Neural cell (in vitro differentiated cells): ENCODE data around the gene SAPCD1. TPM values are rescaled to one million over a fixed set of nuclear protein-coding genes. Genes with fewer than 3 reads are reported as not detected.
"Not testable (repeated sequence)": the region's sequence is repeated elsewhere in the genome, so short reads cannot be mapped to it uniquely, and the experiment has no call there.

Experiments used
- H2AFZ ChIP-seq: fragments of 200-600, 300-800 bp; sonication (generic), shearing (Covaris generic); 2 replicates; pipeline ENCODE4 v1.6.0; 2014; ENCODE audit warnings: low read depth, mild to moderate bottlenecking, antibody characterized with exemption, low read length, moderate library complexity
- H3F3A ChIP-seq: fragments of 200-600 bp; shearing (Covaris generic); 2 replicates; pipeline ENCODE4 v1.6.1; 2016; ENCODE audit warnings: mild to moderate bottlenecking, moderate library complexity, mixed read lengths, antibody characterized with exemption, low read length; ENCODE audit not compliant: insufficient read depth, poor library complexity, severe bottlenecking
- H3K27ac ChIP-seq: fragments of 200-600, 300-800 bp; sonication (generic), shearing (Covaris generic); 2 replicates; pipeline ENCODE4 v1.5.1; 2014; ENCODE audit warnings: mild to moderate bottlenecking, low read length, moderate library complexity
- H3K27me3 ChIP-seq: fragments of 300-800, 200-600 bp; sonication (generic), shearing (Covaris generic); 2 replicates; pipeline ENCODE4 v1.6.0; 2014; ENCODE audit warnings: mild to moderate bottlenecking, low read depth, low read length, moderate library complexity; ENCODE audit not compliant: insufficient read depth
- H3K36me3 ChIP-seq: fragments of 300-800, 200-600 bp; sonication (generic), shearing (Covaris generic); 2 replicates; pipeline ENCODE4 v1.5.1; 2014; ENCODE audit warnings: mild to moderate bottlenecking, antibody characterized with exemption, low read length, moderate library complexity; ENCODE audit not compliant: insufficient read depth
- H3K4me2 ChIP-seq: fragments of 300-800, 200-600 bp; sonication (generic), shearing (Covaris generic); 2 replicates; pipeline ENCODE4 v1.6.0; 2014; ENCODE audit warnings: mild to moderate bottlenecking, low read length
- H3K4me3 ChIP-seq: fragments of 300-800, 200-600 bp; sonication (generic), shearing (Covaris generic); 2 replicates; pipeline ENCODE4 v1.5.1; 2014; ENCODE audit warnings: mild to moderate bottlenecking, low read length, moderate library complexity
- H3K79me2 ChIP-seq: fragments of 200-600 bp; shearing (Covaris generic); replicated peaks from 2 replicates; pipeline ENCODE4 v1.6.0; 2014; ENCODE audit warnings: mild to moderate bottlenecking, low read length, moderate library complexity; ENCODE audit not compliant: insufficient read depth
- H3K9ac ChIP-seq: fragments of 300-800, 200-600 bp; sonication (generic), shearing (Covaris generic); 2 replicates; pipeline ENCODE4 v1.6.1; 2016; ENCODE audit warnings: mild to moderate bottlenecking, low read length, mixed read lengths
- H3K9me2 ChIP-seq: fragments of 200-600 bp; shearing (Covaris generic); 2 replicates; pipeline ENCODE4 v1.6.1; 2016; ENCODE audit warnings: mild to moderate bottlenecking, low read length, mixed read lengths; ENCODE audit not compliant: insufficient read depth
- H3K9me3 ChIP-seq: fragments of 200-600, 300-800 bp; sonication (generic), shearing (Covaris generic); 2 replicates; pipeline ENCODE4 v1.6.1; 2016; ENCODE audit warnings: mild to moderate bottlenecking, mixed run types, low read length, moderate library complexity, mixed read lengths
- H4K20me1 ChIP-seq: fragments of 200-600 bp; shearing (Covaris generic); 2 replicates; pipeline ENCODE4 v1.6.1; 2016; ENCODE audit warnings: mild to moderate bottlenecking, mixed run types; ENCODE audit not compliant: insufficient read depth
- CTCF ChIP-seq: fragments of 450-650 bp; IDR thresholded peaks from 2 replicates; pipeline ENCODE4 v1.5.1; 2014; ENCODE audit warnings: antibody characterized with exemption, mild to moderate bottlenecking, moderate library complexity; ENCODE audit not compliant: poor library complexity, severe bottlenecking
- MXI1 ChIP-seq: fragments of 450-650 bp; conservative IDR thresholded peaks from 2 replicates; pipeline ENCODE4 v1.6.1; 2014; ENCODE audit warnings: antibody characterized with exemption, mild to moderate bottlenecking; ENCODE audit not compliant: poor library complexity, severe bottlenecking
- POLR2AphosphoS5 ChIP-seq: IDR thresholded peaks from 2 replicates; pipeline ENCODE4 v1.6.1; 2012
- REST ChIP-seq: IDR thresholded peaks from 2 replicates; pipeline ENCODE4 v1.6.1; 2012; ENCODE audit warnings: borderline replicate concordance
- SMC3 ChIP-seq: fragments of 450-650 bp; conservative IDR thresholded peaks from 2 replicates; pipeline ENCODE4 v1.6.1; 2014; ENCODE audit warnings: antibody characterized with exemption, mild to moderate bottlenecking, moderate library complexity; ENCODE audit not compliant: poor library complexity
- polyA plus RNA-seq: library from polyadenylated mRNA; depleted of rRNA; stranded (reverse); fragments of >200 nt; gene quantifications from 2 replicates; pipeline ENCODE4 v1.2.3, GENCODE V29; 2014

Gene SAPCD1
- polyA plus RNA-seq, 1 donor from 2014 or later, result not detected

GRCh38 chr6:31792761-31793171, 30.3 kb downstream of the SAPCD1 start:
- Histone ChIP-seq H2AFZ (no peak overlapping the region), H3K4me2 (no peak overlapping the region), H3K36me3 (no peaks in the 10 kb centered on the region), H3F3A (no peaks in the 10 kb centered on the region), H3K9me3 (no peaks in the 10 kb centered on the region), H3K9me2 (no peaks in the 10 kb centered on the region), H3K79me2 (peaks cover 18% of the 10 kb centered on the region), H4K20me1 (no peaks in the 10 kb centered on the region), H3K27ac (no peak overlapping the region), H3K27me3 (no peaks in the 10 kb centered on the region), H3K4me3 (no peak overlapping the region), H3K9ac (no peak overlapping the region)
- TF ChIP-seq POLR2AphosphoS5, result no peak
- TF ChIP-seq MXI1, result no peak

- Histone ChIP-seq H3K79me2 (peaks cover 18% of the 10 kb centered on the region), H3K9ac (peak overlapping the region; percentile 89), H3K4me2 (peak overlapping the region; percentile 100), H3K4me3 (peak overlapping the region; percentile 100)
- not testable (repeated sequence) for H3K27me3 ChIP-seq, H2AFZ ChIP-seq, H3K9me2 ChIP-seq, H4K20me1 ChIP-seq, H3F3A ChIP-seq, H3K27ac ChIP-seq, H3K36me3 ChIP-seq, H3K9me3 ChIP-seq
Measured at GRCh38 chr6:31793927-31794245, 31.4 kb downstream of the SAPCD1 start.

GRCh38 chr6:31794294-31794865, 31.9 kb downstream of the SAPCD1 start:
- peak overlapping the region; percentile 100 for H3K4me2 ChIP-seq
- H3K9me3 ChIP-seq, result no peaks in the 10 kb centered on the region
- H3K27me3 ChIP-seq, result no peaks in the 10 kb centered on the region
- no peaks in the 10 kb centered on the region for H4K20me1 ChIP-seq
- H3K36me3 ChIP-seq, result no peaks in the 10 kb centered on the region
- peak overlapping the region; percentile 89 for H3K9ac ChIP-seq
- H2AFZ ChIP-seq, result peak overlapping the region; percentile 53
- H3K79me2 ChIP-seq, result peaks cover 18% of the 10 kb centered on the region
- H3K4me3 ChIP-seq, result peak overlapping the region; percentile 100
- peak overlapping the region; percentile 62 for H3K27ac ChIP-seq
- no peaks in the 10 kb centered on the region for H3F3A ChIP-seq
- TF ChIP-seq REST (peak; percentile 21), SMC3 (peak; percentile 13), CTCF (no peak)
- no peaks in the 10 kb centered on the region for H3K9me2 ChIP-seq
